ACC112 (cell line): ENCODE data around the gene DNM1.

Experiments
- H2AFZ ChIP-seq: fragments of 200-600 bp; sonication (generic); one replicate; pipeline ENCODE4 v1.6.0; 2017; ENCODE audit warnings: antibody characterized with exemption, low read length; ENCODE audit not compliant: unreplicated experiment
- H3K27ac ChIP-seq: fragments of 200-600 bp; sonication (generic); 2 replicates; pipeline ENCODE4 v1.5.1; 2014; ENCODE audit warnings: low read depth, mild to moderate bottlenecking, antibody characterized with exemption, low read length, moderate library complexity
- H3K27me3 ChIP-seq: fragments of 200-600 bp; sonication (generic); 2 replicates; pipeline ENCODE4 v1.6.1; 2014; ENCODE audit warnings: mild to moderate bottlenecking, antibody characterized with exemption, low read length, moderate library complexity, mixed read lengths; ENCODE audit not compliant: insufficient read depth
- H3K36me3 ChIP-seq: fragments of 200-600 bp; sonication (generic); 2 replicates; pipeline ENCODE4 v1.6.1; 2016; ENCODE audit warnings: mild to moderate bottlenecking, antibody characterized with exemption, low read length, moderate library complexity, mixed read lengths; ENCODE audit not compliant: insufficient read depth
- H3K4me1 ChIP-seq: fragments of 200-600 bp; sonication (generic); one replicate; pipeline ENCODE4 v1.6.1; 2016; ENCODE audit warnings: low read length, mixed read lengths; ENCODE audit not compliant: insufficient read depth, unreplicated experiment, control insufficient read depth
- H3K4me3 ChIP-seq: fragments of 200-600 bp; sonication (generic); 2 replicates; pipeline ENCODE4 v1.5.1; 2014; ENCODE audit warnings: mild to moderate bottlenecking, low read depth, low read length
- H3K79me2 ChIP-seq: fragments of 200-600 bp; sonication (generic); one replicate; pipeline ENCODE4 v1.6.0; 2016; ENCODE audit warnings: low read length; ENCODE audit not compliant: control insufficient read depth, unreplicated experiment, insufficient read depth

Gene DNM1

DNA sequence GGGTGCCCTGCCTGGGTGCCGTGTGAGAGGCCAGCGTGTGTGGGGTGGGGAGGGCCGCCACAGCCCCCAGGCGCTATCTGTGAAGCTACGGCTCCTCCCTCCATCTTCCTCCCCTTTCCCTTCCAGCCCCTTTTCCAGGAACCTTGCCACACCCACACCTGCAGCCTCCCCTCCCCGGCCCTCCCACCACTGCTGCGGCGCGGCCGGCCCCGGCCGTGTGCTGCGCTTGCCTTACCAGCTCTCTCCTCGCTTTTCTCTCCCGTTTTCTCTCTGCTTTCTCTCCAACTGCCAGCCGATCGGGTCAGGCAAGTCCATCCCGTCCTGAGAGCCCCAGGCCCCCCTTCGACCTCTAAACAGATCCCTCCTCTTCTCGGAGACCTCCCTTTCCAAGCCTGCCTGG is 51.2 kb downstream of the DNM1 start:
- Histone ChIP-seq H3K27me3 (no peaks in the 10 kb centered on the region), H3K36me3 (no peaks in the 10 kb centered on the region; the same call in 1 of the 2 replicates), H3K4me3 (no peak overlapping the region), H3K4me1 (no peaks in the 10 kb centered on the region), H3K27ac (no peak overlapping the region), H3K79me2 (no peaks in the 10 kb centered on the region), H2AFZ (no peak overlapping the region)

GRCh38 chr9:128254855-128255759 is 51.9 kb downstream of the DNM1 start:
- no peak overlapping the region for H3K27ac ChIP-seq
- H3K79me2 ChIP-seq, result no peaks in the 10 kb centered on the region
- H3K36me3 ChIP-seq, result no peaks in the 10 kb centered on the region; the same call in 1 of the 2 replicates
- no peak overlapping the region for H2AFZ ChIP-seq
- no peak overlapping the region for H3K4me3 ChIP-seq
- H3K4me1 ChIP-seq, result no peaks in the 10 kb centered on the region
- no peaks in the 10 kb centered on the region for H3K27me3 ChIP-seq

GRCh38 chr9:128257086-128257825 is 54.1 kb downstream of the DNM1 start:
- H3K4me3 ChIP-seq, result no peak overlapping the region
- H3K36me3 ChIP-seq, result no peaks in the 10 kb centered on the region; the same call in 1 of the 2 replicates
- no peak overlapping the region for H2AFZ ChIP-seq
- H3K4me1 ChIP-seq, result no peaks in the 10 kb centered on the region
- H3K27me3 ChIP-seq, result no peaks in the 10 kb centered on the region
- H3K27ac ChIP-seq, result no peak overlapping the region
- H3K79me2 ChIP-seq, result no peaks in the 10 kb centered on the region

DNA sequence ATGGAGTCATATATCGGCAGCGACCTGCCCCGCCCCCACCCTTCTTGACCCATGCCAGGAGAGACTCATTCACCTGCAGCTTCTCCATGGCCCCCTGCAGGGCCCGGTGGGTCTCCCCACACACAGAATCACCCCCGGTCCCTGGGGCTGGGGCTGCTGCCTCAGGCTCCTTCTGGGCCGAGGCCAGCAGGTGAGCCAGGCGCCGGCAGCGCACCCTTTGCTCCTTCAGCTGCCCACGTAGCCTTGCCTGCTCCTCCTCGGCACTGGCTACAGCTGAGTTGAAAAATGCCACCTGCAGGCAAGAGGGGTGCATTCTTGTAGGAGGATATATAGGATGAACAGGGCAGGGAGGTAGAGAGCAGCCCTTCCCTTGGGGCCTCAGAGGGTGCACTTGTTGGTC is 54.7 kb downstream of the DNM1 start:
- no peak overlapping the region for H3K27ac ChIP-seq
- H3K36me3 ChIP-seq, result no peaks in the 10 kb centered on the region; the same call in 1 of the 2 replicates

GRCh38 chr9:128258326-128258725 is 55.1 kb downstream of the DNM1 start:
- no peaks in the 10 kb centered on the region for H3K27me3 ChIP-seq
- no peaks in the 10 kb centered on the region for H3K4me1 ChIP-seq
- H3K4me3 ChIP-seq, result no peak overlapping the region
- no peaks in the 10 kb centered on the region for H3K79me2 ChIP-seq
- no peaks in the 10 kb centered on the region; the same call in 1 of the 2 replicates for H3K36me3 ChIP-seq
- no peak overlapping the region for H3K27ac ChIP-seq
- H2AFZ ChIP-seq, result no peak overlapping the region

More for the DNA sequence above, 54.7 kb downstream of the DNM1 start:
- Histone ChIP-seq H3K79me2 (no peaks in the 10 kb centered on the region), H3K27me3 (no peaks in the 10 kb centered on the region), H3K4me1 (no peaks in the 10 kb centered on the region), H3K4me3 (no peak overlapping the region), H2AFZ (no peak overlapping the region)

- Histone ChIP-seq H3K36me3 (no peaks in the 10 kb centered on the region; the same call in 1 of the 2 replicates), H3K4me3 (no peak overlapping the region), H3K4me1 (no peaks in the 10 kb centered on the region)
Observed at GRCh38 chr9:128259156-128259555, 56.0 kb downstream of the DNM1 start.

GRCh38 chr9:128260340-128260739 is 57.2 kb downstream of the DNM1 start:
- Histone ChIP-seq H3K27ac (no peak overlapping the region), H3K36me3 (peaks cover 5% of the 10 kb centered on the region; the same call in 1 of the 2 replicates)

More at GRCh38 chr9:128259156-128259555, 56.0 kb downstream of the DNM1 start:
- Histone ChIP-seq H2AFZ (no peak overlapping the region), H3K27me3 (no peaks in the 10 kb centered on the region), H3K27ac (no peak overlapping the region), H3K79me2 (no peaks in the 10 kb centered on the region)

GRCh38 chr9:128262687-128263086 is 59.5 kb downstream of the DNM1 start:
- Histone ChIP-seq H3K4me1 (no peaks in the 10 kb centered on the region), H2AFZ (no peak overlapping the region), H3K36me3 (peaks cover 5% of the 10 kb centered on the region; the same call in 1 of the 2 replicates), H3K27me3 (no peaks in the 10 kb centered on the region), H3K79me2 (no peaks in the 10 kb centered on the region), H3K4me3 (no peak overlapping the region), H3K27ac (no peak overlapping the region)

More at GRCh38 chr9:128260340-128260739, 57.2 kb downstream of the DNM1 start:
- H3K79me2 ChIP-seq, result no peaks in the 10 kb centered on the region
- no peaks in the 10 kb centered on the region for H3K4me1 ChIP-seq
- no peaks in the 10 kb centered on the region for H3K27me3 ChIP-seq
- no peak overlapping the region for H2AFZ ChIP-seq
- H3K4me3 ChIP-seq, result no peak overlapping the region

- Histone ChIP-seq H3K4me3 (no peak overlapping the region), H3K27me3 (no peaks in the 10 kb centered on the region), H3K4me1 (no peaks in the 10 kb centered on the region), H3K27ac (no peak overlapping the region), H2AFZ (no peak overlapping the region), H3K79me2 (no peaks in the 10 kb centered on the region), H3K36me3 (peaks cover 7% of the 10 kb centered on the region; the same call in 1 of the 2 replicates)
Observed at GRCh38 chr9:128265348-128265847, 62.2 kb downstream of the DNM1 start.

DNA sequence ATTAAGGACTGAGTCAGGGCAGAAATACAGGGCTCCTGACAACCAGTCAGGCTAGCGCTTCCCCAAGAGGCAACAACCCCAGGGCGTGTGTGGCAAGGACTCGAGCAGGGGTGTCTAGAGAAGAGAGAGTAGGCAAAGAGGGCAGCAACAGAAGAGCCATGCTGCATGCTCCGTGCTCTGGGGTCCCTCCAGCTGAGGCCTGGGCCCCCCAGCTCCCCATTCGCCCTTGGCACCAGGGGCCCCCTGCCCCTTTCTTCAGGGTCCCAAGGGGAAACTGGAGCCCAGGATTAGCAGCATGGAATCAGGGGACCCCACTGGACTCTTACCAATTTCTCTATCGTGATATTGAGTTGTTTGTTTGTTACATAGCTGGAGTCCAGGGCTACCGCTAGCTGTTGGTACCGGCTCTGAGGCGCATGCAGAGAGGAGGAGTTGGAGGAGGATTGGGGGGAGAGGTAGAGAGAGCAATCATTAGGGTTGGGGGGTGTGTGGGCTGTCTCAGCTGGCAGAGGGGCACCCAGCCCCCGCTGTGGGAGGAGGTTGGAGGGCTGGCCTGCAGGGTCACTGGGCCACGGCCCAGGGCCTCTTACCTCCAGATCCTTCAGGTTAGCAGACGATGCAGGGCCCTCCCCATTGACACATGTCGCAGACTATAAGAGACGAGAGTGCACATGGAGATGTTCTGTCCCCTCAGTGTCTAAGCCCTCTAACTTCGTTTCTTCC is 63.9 kb downstream of the DNM1 start:
- H3K36me3 ChIP-seq, result peaks cover 17% of the 10 kb centered on the region
- no peaks in the 10 kb centered on the region for H3K79me2 ChIP-seq
- no peaks in the 10 kb centered on the region for H3K27me3 ChIP-seq
- no peak overlapping the region for H2AFZ ChIP-seq
- H3K27ac ChIP-seq, result no peak overlapping the region
- H3K4me1 ChIP-seq, result no peaks in the 10 kb centered on the region
- H3K4me3 ChIP-seq, result no peak overlapping the region
